ELR (cell line): Measurements from ENCODE around the gene SF3B4.
A peak's percentile ranks its signal among the peaks of the same experiment; 100 is the strongest.
"Not testable (repeated sequence)": the region's sequence is repeated elsewhere in the genome, so short reads cannot be mapped to it uniquely, and the experiment has no call there.

Experiments
- DNase-seq: peaks from one replicate; pipeline ENCODE4 v3.0.0-alpha.2; 2015; ENCODE audit warnings: low read depth

SF3B4 gene

DNA sequence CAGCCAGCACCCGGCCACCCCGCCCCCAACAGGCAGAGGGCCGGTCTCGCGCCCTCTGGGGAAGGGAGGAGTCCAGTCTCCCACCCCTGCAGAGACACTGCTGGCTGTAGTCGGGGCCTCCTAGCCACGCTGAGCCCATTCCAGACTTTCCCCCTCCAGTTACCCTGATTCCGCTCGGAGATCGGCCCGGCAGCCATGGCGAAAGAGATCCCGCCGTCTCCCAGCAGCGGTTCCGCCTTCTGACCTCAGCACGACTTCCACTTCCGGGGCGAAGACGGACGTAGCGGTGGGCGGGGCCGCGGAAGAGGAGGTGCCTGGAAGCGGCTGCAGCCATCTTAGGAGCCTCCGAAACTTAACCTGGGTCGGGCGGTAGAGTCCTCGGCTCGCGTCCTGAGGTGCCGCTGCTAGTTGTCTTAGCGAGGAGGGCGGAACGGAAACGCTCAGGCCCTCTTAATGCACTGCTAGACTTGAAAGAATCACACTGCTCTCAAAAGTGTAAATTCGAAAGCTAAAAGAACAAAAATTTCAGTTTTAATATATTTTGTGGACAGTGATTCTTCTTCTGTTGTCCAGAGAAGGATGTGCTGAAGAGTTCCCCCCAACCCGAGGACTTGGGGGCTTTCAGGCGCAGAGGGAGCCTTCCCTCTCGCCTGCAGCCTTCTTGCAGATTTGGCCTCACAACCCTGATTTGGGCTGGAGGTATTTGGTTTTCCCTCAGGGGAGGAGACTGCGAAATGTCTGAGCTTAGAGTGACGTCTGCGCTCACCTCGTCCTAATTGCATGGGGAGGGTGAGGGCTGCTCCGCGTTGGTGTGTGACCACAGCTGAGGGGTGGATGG, at the start of gene SF3B4:
SF3B4 (minus strand) TSS at position 241 of the 838 bp plus-strand sequence; CDS start at position 197, 44 bp downstream.
- peak; percentile 95 for DNase-seq

DNA sequence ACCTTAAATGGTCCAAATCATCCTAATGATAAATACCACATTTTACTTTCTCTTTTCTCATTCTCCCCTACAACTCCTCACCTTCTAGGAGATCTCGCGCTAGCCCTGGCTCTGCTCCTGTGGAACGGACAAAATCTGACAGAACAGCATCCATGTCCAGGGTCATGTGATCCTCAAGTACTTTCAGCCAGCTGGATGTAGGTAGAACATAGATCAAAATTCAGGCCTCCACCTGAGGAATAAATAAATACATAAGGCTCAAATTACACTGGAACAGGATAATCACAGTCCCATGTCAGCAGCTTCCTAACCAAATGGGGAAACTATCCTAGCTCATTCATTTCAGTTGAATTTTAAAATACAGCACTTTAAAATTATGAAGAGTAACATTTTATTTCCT, 49.7 kb upstream of the SF3B4 start:
- DNase-seq = no peak

DNA sequence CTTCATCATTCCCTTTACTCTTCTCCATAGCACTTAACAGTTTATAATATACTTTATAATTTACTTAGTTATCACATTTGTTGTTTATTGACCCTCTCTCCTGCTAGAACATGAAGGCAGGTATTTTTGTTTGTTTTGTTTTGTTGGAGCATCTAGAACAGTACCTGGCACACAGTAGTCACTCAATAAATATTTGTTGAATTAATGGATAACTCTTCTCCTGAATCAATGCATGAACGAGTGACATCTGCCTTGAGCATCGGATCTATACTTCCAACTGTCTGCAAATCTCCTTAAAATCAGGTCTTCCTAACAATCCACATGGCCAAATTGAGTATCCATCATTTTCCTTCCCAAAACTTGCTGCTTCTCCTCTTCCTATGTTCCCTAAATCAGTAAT, 44.9 kb upstream of the SF3B4 start:
- no peak for DNase-seq

GRCh38 chr1:149967646-149968045, 40.0 kb upstream of the SF3B4 start:
- no peak for DNase-seq

DNA sequence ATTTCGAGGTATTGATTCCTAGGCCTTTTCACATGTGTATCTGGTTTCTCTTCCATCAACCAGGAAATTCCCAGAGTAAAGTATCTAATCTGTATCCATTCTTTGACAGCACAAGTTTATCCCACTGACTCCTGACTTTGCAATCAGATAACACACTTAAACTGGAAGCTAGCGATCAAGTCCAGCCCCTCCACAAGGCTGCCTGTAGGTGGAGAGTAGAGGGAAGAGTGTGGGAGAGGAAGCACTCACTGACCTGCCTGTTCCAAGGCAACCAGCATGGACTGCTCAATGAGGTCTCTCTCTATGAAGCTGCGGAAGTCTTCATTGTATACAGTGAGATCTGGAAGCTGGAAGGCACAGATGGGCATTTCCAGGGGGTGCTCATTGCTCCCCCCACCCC, 39.4 kb upstream of the SF3B4 start:
- DNase-seq = no peak

GRCh38 chr1:149966405-149966804, 38.8 kb upstream of the SF3B4 start:
- DNase-seq = peak; percentile 30

DNA sequence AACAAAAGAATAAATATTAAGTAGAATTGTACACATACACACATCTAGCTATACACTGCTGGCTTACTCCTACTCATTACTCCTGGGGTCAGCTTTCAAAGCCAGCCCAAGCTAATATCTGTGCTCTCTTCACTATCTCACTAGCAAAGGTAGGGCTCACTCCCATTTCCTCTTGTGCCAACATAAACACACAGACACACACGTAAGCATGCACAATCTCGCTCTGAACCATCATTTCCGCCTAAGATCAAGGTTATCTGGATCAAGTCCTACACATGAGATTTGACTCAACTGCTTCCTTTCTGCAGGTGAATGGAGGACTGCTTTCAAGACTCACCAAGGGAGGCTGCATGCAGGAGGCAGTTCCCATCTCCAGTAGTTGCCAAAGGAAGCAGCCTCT, 37.8 kb upstream of the SF3B4 start:
- DNase-seq = no peak

GRCh38 chr1:149963358-149963757, 35.8 kb upstream of the SF3B4 start:
- DNase-seq = no peak

DNA sequence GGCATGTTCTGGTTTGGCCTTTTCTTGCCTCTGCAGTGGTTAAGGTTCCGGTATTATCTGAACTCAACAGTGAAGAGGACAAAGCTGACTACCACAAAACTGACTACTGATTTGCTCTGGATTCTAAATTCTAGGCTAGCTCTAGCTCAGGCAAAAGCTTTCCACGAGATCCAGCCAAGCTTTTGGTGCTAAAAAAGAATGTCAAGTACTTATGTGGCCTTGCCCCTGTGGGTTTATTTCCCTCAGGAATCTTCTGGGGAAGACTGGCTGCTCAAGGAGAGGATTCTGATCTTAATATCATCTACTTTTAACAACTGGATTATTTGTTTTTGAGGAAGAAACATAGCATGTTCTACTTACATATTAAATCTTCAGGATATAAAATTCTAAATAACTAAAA, 35.1 kb upstream of the SF3B4 start:
- no peak for DNase-seq

DNA sequence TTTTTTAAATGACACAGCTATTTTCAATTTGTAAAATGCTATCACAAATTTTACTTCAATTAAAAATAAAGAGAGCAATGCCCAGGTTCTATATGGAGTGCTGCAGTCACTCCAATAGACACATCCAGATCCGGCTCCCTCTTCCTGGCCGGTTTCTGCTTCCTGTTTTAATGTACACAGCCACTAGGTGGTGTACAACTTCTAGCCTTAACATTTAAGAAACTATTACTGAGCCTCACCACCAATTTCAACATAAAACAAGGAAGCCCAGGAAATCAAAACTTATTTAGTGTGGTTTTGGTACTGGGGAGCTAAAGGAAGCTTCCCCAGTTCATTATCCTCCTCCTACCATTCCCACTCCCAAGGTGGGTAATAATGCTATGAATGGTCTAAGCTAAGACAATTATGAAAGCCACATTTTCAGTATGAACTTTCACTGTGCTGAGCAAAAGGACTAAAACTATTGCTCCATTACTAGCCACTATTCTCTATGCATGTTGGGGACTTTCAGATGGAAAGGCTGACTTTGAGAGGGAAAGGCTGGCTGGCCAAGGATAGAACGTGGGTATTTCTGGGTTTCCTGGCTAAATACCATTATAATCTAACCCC, 34.5 kb upstream of the SF3B4 start:
- DNase-seq = peak; percentile 80

DNA sequence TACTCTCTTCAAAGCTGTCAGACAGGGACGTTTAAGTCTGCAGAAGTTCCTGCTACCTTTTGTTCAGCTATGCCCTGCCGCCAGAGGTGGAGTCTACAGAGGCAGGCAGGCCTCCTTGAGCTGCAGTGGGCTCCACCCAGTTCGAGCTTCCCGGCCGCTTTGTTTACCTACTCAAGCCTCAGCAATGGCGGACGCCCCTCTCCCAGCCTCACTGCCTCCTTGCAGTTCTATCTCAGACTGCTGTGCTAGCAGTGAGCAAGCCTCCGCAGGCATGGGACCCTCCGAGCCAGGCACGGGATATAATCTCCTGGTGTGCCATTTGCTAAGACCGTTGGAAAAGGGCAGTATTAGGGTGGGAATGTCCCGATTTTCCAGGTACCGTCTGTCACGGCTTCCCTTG, 29.9 kb upstream of the SF3B4 start:
- DNase-seq = not testable (repeated sequence)

DNA sequence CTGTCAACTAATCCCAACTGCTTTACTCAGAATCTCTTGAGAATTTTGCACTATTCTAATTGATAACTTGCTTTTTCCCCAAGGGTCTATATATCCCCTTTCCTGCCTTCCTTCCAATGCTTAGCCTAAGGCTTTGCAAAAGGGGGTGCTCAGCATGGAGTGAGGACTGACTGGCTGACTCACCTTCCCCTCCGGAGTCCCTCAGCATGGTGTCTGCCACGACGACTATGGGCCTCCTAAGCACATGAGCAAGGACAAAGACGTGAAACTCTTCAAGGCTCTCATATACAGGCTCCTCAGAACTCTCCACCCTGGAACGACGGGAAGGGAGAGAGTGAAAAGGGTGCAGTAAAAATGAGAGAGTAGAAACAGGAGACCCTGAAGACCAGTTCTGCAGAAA, 22.3 kb upstream of the SF3B4 start:
- DNase-seq = no peak

GRCh38 chr1:149945206-149945605, 17.6 kb upstream of the SF3B4 start:
- DNase-seq = no peak

GRCh38 chr1:149942885-149943284, 15.3 kb upstream of the SF3B4 start:
- DNase-seq = no peak

- DNase-seq = peak; percentile 38
Observed at GRCh38 chr1:149942207-149942606, 14.6 kb upstream of the SF3B4 start.

DNA sequence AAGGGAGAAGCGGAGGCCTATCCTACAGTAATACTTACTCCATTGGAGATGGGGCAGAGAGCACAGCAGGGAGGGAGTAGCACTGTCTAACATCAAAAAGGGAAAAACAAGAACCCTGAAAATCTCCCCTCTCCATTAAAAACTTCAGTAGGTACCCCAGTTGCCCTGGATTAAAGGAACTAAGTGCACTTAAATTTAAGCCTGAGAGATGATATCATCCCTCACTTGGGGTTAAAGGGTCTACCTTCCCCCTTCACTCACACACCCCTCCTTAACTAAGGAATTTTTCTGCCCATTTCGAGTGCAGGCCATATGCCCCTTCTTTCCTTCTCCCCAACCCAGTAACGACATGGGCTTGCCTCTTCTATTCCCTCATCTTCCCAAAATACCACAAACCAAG, 12.8 kb upstream of the SF3B4 start:
- no peak for DNase-seq

- DNase-seq = not testable (repeated sequence)
Observed at GRCh38 chr1:149938668-149939003, 11.0 kb upstream of the SF3B4 start.

DNA sequence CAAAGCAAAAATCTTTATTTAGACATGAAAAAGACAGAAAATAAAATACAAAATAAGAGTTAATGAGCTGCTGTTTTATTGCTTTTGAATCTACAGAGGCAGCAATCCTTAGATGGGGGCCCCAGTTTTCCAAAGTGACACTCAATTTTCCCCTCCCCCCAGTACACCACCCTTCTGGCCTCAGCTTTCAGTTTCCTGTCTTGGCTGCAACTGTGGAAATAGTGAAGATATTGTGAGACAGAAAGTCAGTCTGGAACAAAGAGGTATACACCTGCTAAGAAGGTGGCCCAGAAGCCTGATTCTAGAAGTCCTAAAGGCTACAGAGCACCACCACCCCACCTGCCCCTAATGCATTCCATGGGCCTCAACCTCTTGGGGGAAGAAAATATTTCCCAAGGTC, 10.2 kb upstream of the SF3B4 start:
- DNase-seq = no peak

GRCh38 chr1:149936992-149937705, 9.5 kb upstream of the SF3B4 start:
- peak; percentile 73 for DNase-seq

DNA sequence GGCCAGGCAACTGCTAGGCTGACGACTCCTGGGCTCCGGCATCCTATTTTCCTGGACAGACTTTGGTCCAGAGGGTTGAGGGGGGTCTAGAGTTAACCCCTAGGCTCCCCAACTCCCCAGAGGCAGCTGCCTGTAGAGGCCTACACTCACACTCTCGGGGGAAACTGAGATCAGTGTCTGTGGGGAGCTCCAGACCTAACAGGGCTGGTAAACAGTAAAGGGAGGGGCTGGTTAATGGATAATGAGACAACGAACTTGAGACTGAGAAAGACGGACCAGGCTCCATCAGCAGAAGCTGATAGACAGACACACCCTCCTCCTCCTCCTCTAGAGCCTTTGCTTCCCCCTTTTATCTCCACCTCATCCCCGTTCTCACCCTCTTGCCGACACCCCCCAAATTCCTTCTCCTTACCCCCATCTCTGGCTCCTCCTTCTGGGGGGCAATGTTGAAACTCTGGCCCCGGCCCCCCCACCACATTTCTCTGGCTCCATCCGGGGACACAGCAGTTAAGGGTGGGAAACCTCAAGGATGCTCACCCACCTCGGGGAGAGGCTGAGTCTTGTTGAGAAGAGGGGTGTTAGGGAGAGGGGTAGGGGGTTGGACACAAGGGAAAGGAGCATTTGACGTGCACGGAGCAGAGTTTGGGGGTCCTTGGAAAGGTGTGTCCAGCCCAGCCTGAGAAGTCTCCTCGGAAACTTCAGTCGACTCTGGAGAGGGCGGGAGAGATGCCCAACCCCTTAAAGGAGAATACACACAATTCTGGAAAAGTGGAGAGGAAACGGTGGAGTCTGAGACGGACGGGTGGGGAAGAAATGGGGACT, 8.8 kb upstream of the SF3B4 start, which contains the start of gene MTMR11:
MTMR11 (minus strand) TSS at position 710 of the 822 bp plus-strand sequence; CDS start at position 478, 232 bp downstream.
- peak; percentile 67 for DNase-seq

- no peak for DNase-seq
Observed at GRCh38 chr1:149934356-149934755, 6.8 kb upstream of the SF3B4 start.

GRCh38 chr1:149933208-149933607, 5.6 kb upstream of the SF3B4 start:
- DNase-seq = no peak
